A673 (cell line): Measurements from ENCODE around the gene CCNYL1.

Experiments used
- CTCF ChIP-seq: fragments of 300-800, 200-600 bp; sonication (generic); conservative IDR thresholded peaks from 2 replicates; pipeline ENCODE4 v1.5.1; 2017; ENCODE audit warnings: low read depth, mild to moderate bottlenecking, antibody characterized with exemption, low read length, moderate library complexity, mixed read lengths
- EZH2 ChIP-seq: fragments of 200-600 bp; sonication (generic); IDR thresholded peaks from 2 replicates; pipeline ENCODE4 v1.6.1; 2017; ENCODE audit warnings: borderline replicate concordance, low read depth, mild to moderate bottlenecking, mixed read lengths, antibody characterized with exemption, low read length; ENCODE audit not compliant: poor library complexity, severe bottlenecking

GRCh38 chr2:207770602-207771404, 59.4 kb downstream of the CCNYL1 start:
- TF ChIP-seq CTCF (no peak), EZH2 (no peak)
